ENCODE results near the gene WDFY2. TPM values are rescaled to one million over a fixed set of nuclear protein-coding genes. Genes with fewer than 3 reads are reported as not detected.
"Not testable (repeated sequence)": the region's sequence is repeated elsewhere in the genome, so short reads cannot be mapped to it uniquely, and the experiment has no call there.

Gene WDFY2
- total RNA-seq, 5 donors from 2014 or later (not counting 1 experiment from before 2014, with no cell fraction given), result 18.2 to 28.3 (median 20.0) TPM

DNA sequence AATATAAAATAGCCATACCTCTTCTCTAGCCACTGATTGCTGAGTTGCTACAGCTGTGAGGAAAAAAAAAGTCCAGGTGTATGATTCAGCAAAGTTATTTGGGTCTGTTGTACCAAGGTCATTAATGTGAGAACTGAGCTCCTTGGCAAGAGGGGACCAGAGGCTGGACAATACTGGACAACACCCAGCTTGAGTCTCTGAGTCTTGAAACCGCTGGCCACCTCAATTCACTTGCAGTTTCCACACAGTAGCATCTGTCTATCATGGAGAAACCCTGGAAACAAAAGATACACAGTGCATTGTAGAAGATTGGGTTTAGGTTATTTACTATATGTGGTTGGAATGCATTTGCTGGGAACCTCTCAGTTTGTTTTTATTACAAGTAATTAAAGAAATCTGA is 60.4 kb downstream of the WDFY2 start:
- Histone ChIP-seq H3K27me3 (replicated peaks in 1 of 2; ENCODE audit: control insufficient read depth in 2 of 2, extremely low read depth in 1 of 2, insufficient read depth in 2 of 2, low read length in 1 of 2) (no peaks in the 10 kb centered on the region), H3K36me3 (ENCODE audit: control insufficient read depth in 2 of 2, extremely low read depth in 1 of 2, insufficient read depth in 1 of 2, low read length in 1 of 2) (no peaks in the 10 kb centered on the region), H3K4me3 (ENCODE audit: control insufficient read depth in 1 of 2, extremely low read depth in 1 of 2, low read length in 1 of 2) (no peak overlapping the region), H3K9me3 (no peaks in the 10 kb centered on the region), H3K27ac (ENCODE audit: low read length) (peak overlapping the region; percentile 96), H3K4me1 (ENCODE audit: control insufficient read depth in 1 of 2, extremely low read depth in 1 of 2, insufficient read depth in 2 of 2, low read length in 2 of 2) (peaks cover 30 to 42% of the 10 kb centered on the region in 2 experiments)
- Mint-ChIP-seq H3K4me3 (peak overlapping the region; percentile 10 to 71 (median 45)), H3K27ac (peak overlapping the region; percentile 93), H3K36me3 (peaks cover 3% of the 10 kb centered on the region), H3K9me3 (no peaks in the 10 kb centered on the region), H3K4me1 (peaks cover 42 to 58% (median 53%) of the 10 kb centered on the region in 3 donors), H3K27me3 (no peaks in the 10 kb centered on the region)
- DNase-seq (peak in 1 of 35 experiments; percentile 24), ATAC-seq (replicated peaks in 1 of 4) (peak in 1 of 4 experiments; percentile 32)
- CTCF ChIA-PET, result interaction anchor here (0.6 to 1.4 kb wide), 13 partner anchors 31 to 224 kb away, joined by 3 to 8 read pairs (median 4); partner anchors contain the start of gene INTS6 (in 1 of the 2)
- no CpG with 5 or more reads among the region's 1 CpG for whole genome bisulfite sequencing (ENCODE audit: insufficient coverage)
- POLR2A ChIA-PET, result interaction anchor here (0.5 to 2.5 kb wide), 15 partner anchors 9 to 1852 kb away, joined by 3 to 61 read pairs (median 4); partner anchors contain the start of genes INTS6 (in 2 of the 2) and DHRS12 (in 1 of the 2)

DNA sequence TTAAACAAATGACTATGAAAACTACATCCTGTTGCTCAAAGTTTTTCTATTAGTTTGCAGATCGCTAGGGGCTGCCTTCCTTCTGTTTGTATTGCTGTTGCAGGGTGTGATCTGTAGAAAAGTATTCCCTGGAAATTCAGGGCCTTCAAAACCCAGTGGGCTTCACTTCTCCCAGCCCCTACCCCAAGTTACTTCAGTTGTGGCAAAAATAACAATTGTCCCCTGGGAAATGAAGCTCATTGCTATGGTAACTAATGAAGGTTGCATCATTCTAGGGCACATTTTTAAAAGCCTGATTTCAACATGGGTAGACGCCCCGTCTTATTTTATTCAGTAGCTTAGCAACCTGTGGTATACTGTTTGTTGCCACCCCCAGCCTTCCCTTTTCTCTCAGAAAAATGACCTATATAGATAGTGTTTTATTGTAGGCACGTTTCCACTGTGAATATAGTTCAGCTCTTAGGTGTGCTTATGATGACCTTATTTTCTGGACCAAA is 60.9 kb downstream of the WDFY2 start:
- H3K27me3 Mint-ChIP-seq, result no peaks in the 10 kb centered on the region
- peaks cover 42 to 59% (median 53%) of the 10 kb centered on the region in 3 donors for H3K4me1 Mint-ChIP-seq

DNA sequence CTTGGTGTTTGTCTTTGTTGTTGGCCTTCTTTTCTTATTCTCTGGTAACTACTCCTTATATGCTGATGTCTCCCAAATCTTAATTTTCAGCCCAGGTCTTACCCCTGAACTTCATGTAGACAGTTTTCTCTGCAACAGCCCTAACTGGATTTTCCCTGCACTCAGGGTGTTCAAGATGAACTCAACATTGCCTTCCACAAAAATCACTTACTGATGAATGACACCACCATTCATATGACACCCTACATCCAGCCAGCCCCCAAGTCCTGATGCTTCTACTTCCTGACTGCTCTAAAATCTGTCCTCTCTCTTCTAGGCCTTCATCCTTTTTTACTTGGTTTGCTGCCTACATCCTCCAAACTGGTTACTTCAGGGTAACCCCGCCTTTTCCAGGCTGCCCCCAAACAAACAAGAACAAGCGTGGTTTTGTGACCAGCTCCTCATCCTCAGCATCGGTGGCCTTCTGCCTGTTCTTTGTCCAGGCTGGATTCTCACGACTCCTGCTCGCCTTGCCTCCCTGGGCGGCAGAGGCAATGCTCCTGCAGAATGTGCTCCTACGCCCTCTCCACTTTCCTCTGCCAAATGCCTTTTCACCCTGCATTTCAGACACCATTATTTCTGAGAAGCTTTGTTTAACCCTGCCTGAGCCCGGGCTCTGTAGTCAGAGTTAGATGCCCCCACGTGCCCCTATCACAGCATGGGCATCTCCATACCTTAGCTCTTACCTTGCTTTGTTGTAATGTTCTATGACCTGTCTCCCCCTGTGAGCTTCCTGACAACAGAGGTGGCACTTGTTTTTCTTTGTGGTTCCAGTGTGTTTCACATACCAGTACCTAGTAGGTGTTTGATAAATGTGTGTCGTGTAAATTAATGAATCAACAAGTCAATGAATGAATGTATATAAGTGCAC is 61.8 kb downstream of the WDFY2 start:
- POLR2A ChIA-PET, result interaction anchor here (0.5 to 2.5 kb wide), 17 partner anchors 10 to 193 kb away, joined by 3 to 61 read pairs (median 3); partner anchors contain the start of genes INTS6 (in 2 of the 2) and DHRS12 (in 1 of the 2)
- H3K27ac ChIP-seq (ENCODE audit: low read length), result peak overlapping the region; percentile 96
- DNase-seq, result peak in 5 of 35 experiments; percentile 12 to 37 (median 16)

More for the DNA sequence above, 60.9 kb downstream of the WDFY2 start:
- peak in 30 of 35 experiments; percentile 9 to 73 (median 39) for DNase-seq
- ATAC-seq (replicated peaks in 1 of 4), result peak; percentile 59 to 93 (median 74)
- no peak overlapping the region for H3K4me3 ChIP-seq (ENCODE audit: control insufficient read depth in 1 of 2, extremely low read depth in 1 of 2, low read length in 1 of 2)
- peak overlapping the region; percentile 93 for H3K27ac Mint-ChIP-seq
- POLR2A ChIA-PET, result interaction anchor here (0.5 to 2.5 kb wide), 17 partner anchors 10 to 1852 kb away, joined by 3 to 61 read pairs (median 4); partner anchors contain the start of genes INTS6 (in 2 of the 2) and DHRS12 (in 1 of the 2)
- no peaks in the 10 kb centered on the region for H3K9me3 ChIP-seq
- peaks cover 30 to 42% of the 10 kb centered on the region in 2 experiments for H3K4me1 ChIP-seq (ENCODE audit: control insufficient read depth in 1 of 2, extremely low read depth in 1 of 2, insufficient read depth in 2 of 2, low read length in 2 of 2)
- H3K4me3 Mint-ChIP-seq, result peak overlapping the region; percentile 45 to 71 (median 71)
- H3K9me3 Mint-ChIP-seq, result no peaks in the 10 kb centered on the region
- no peaks in the 10 kb centered on the region for H3K36me3 ChIP-seq (ENCODE audit: control insufficient read depth in 2 of 2, extremely low read depth in 1 of 2, insufficient read depth in 1 of 2, low read length in 1 of 2)
- H3K36me3 Mint-ChIP-seq, result peaks cover 3% of the 10 kb centered on the region
- WGBS (ENCODE audit: insufficient coverage), result no CpG with 5 or more reads among the region's 4 CpGs
- no peaks in the 10 kb centered on the region for H3K27me3 ChIP-seq (replicated peaks in 1 of 2; ENCODE audit: control insufficient read depth in 2 of 2, extremely low read depth in 1 of 2, insufficient read depth in 2 of 2, low read length in 1 of 2)
- H3K27ac ChIP-seq (ENCODE audit: low read length), result peak overlapping the region; percentile 96
- CTCF ChIA-PET, result interaction anchor here (0.6 to 1.4 kb wide), 14 partner anchors 32 to 225 kb away, joined by 3 to 8 read pairs (median 4); partner anchors contain the start of gene INTS6 (in 1 of the 2)

DNA sequence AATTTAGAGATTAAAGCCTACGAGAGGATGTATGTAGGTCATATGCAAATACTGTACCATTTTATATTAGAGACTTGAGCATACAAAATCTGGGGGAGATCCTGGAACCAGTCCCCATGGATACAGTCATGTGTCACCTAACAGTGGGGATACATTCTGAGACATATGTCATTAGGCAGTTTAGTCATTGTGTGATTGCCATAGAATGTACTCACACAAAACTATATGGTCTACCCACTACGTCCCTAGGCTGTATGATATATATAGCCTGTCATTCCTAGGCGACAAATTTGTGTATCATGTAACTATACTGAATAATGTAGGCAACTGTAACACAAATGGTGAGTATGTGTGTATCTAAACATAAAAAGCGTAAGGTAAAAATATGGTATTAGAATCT is 62.8 kb downstream of the WDFY2 start:
- H3K4me1 ChIP-seq (ENCODE audit: control insufficient read depth in 1 of 2, extremely low read depth in 1 of 2, insufficient read depth in 2 of 2, low read length in 2 of 2), result peaks cover 30 to 42% of the 10 kb centered on the region in 2 experiments
- Mint-ChIP-seq H3K9me3 (peaks cover 0 to 4% (median under 1%) of the 10 kb centered on the region in 3 donors), H3K36me3 (peaks cover 12% of the 10 kb centered on the region), H3K4me3 (no peak overlapping the region), H3K27ac (peak overlapping the region in 1 of 2 donors; percentile 93), H3K4me1 (peaks cover 50 to 64% (median 59%) of the 10 kb centered on the region in 3 donors), H3K27me3 (no peaks in the 10 kb centered on the region)
- peak overlapping the region; percentile 96 for H3K27ac ChIP-seq (ENCODE audit: low read length)
- no peaks in the 10 kb centered on the region for H3K36me3 ChIP-seq (ENCODE audit: control insufficient read depth in 2 of 2, extremely low read depth in 1 of 2, insufficient read depth in 1 of 2, low read length in 1 of 2)
- DNase-seq (no peak), ATAC-seq (replicated peaks in 1 of 4) (no peak)
- H3K4me3 ChIP-seq (ENCODE audit: control insufficient read depth in 1 of 2, extremely low read depth in 1 of 2, low read length in 1 of 2), result no peak overlapping the region
- ChIA-PET POLR2A (interaction anchor here (0.6 to 1.2 kb wide), 4 partner anchors 9 to 558 kb away, joined by 3 to 6 read pairs (median 4); no protein-coding TSS in a partner anchor), CTCF (interaction anchor here in 1 of 2 donors (0.6 kb wide), 1 partner anchor 49 kb away, joined by 3 read pairs; no protein-coding TSS in a partner anchor)
- no CpG with 5 or more reads among the region's 4 CpGs for WGBS (ENCODE audit: insufficient coverage)
- no peaks in the 10 kb centered on the region for H3K27me3 ChIP-seq (replicated peaks in 1 of 2; ENCODE audit: control insufficient read depth in 2 of 2, extremely low read depth in 1 of 2, insufficient read depth in 2 of 2, low read length in 1 of 2)
- H3K9me3 ChIP-seq, result no peaks in the 10 kb centered on the region

More for the DNA sequence above, 61.8 kb downstream of the WDFY2 start:
- Histone ChIP-seq H3K36me3 (ENCODE audit: control insufficient read depth in 2 of 2, extremely low read depth in 1 of 2, insufficient read depth in 1 of 2, low read length in 1 of 2) (no peaks in the 10 kb centered on the region), H3K4me1 (ENCODE audit: control insufficient read depth in 1 of 2, extremely low read depth in 1 of 2, insufficient read depth in 2 of 2, low read length in 2 of 2) (peaks cover 30 to 42% of the 10 kb centered on the region in 2 experiments), H3K4me3 (ENCODE audit: control insufficient read depth in 1 of 2, extremely low read depth in 1 of 2, low read length in 1 of 2) (no peak overlapping the region), H3K27me3 (replicated peaks in 1 of 2; ENCODE audit: control insufficient read depth in 2 of 2, extremely low read depth in 1 of 2, insufficient read depth in 2 of 2, low read length in 1 of 2) (no peaks in the 10 kb centered on the region), H3K9me3 (no peaks in the 10 kb centered on the region)
- H3K27me3 Mint-ChIP-seq, result no peaks in the 10 kb centered on the region
- ATAC-seq (replicated peaks in 1 of 4), result peak in 3 of 4 experiments; percentile 46 to 69 (median 67)
- CTCF ChIA-PET, result interaction anchor here in 1 of 2 donors (0.8 to 1.4 kb wide), 10 partner anchors 33 to 193 kb away, joined by 3 to 8 read pairs (median 4); partner anchors contain the start of gene INTS6
- H3K9me3 Mint-ChIP-seq, result no peaks in the 10 kb centered on the region
- H3K4me3 Mint-ChIP-seq, result peak overlapping the region; percentile 38 to 71 (median 71)
- 73% methylated on average over 5 of the region's 10 CpGs for WGBS (ENCODE audit: insufficient coverage)
- peaks cover 5% of the 10 kb centered on the region for H3K36me3 Mint-ChIP-seq
- H3K4me1 Mint-ChIP-seq, result peaks cover 42 to 60% (median 53%) of the 10 kb centered on the region in 3 donors
- peak overlapping the region; percentile 93 for H3K27ac Mint-ChIP-seq

DNA sequence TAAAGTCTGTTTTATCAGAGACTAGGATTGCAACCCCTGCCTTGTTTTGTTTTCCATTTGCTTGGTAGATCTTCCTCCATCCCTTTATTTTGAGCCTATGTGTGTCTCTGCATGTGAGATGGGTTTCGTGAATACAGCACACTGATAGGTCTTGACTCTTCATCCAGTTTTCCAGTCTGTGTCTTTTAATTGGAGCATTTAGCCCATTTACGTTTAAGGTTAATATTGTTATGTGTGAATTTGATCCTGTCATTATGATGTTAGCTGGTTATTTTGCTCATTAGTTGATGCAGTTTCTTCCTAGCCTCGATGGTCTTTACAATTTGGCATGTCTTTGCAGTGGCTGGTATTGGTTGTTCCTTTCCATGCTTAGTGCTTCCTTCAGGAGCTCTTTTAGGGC is 67.9 kb downstream of the WDFY2 start:
- Mint-ChIP-seq H3K4me1 (peaks cover 9 to 39% (median 20%) of the 10 kb centered on the region in 3 donors), H3K9me3 (peaks cover 6 to 20% (median 16%) of the 10 kb centered on the region in 3 donors), H3K36me3 (peaks cover 41% of the 10 kb centered on the region)
- WGBS (ENCODE audit: insufficient coverage), result no CpG with 5 or more reads among the region's 3 CpGs
- H3K4me3 ChIP-seq (ENCODE audit: control insufficient read depth in 1 of 2, extremely low read depth in 1 of 2, low read length in 1 of 2); H3K4me1 ChIP-seq (ENCODE audit: control insufficient read depth in 1 of 2, extremely low read depth in 1 of 2, insufficient read depth in 2 of 2, low read length in 2 of 2); H3K4me3 Mint-ChIP-seq; H3K27ac ChIP-seq (ENCODE audit: low read length); H3K36me3 ChIP-seq (ENCODE audit: control insufficient read depth in 2 of 2, extremely low read depth in 1 of 2, insufficient read depth in 1 of 2, low read length in 1 of 2); H3K9me3 ChIP-seq; ATAC-seq (replicated peaks in 1 of 4); H3K27me3 Mint-ChIP-seq; DNase-seq; H3K27ac Mint-ChIP-seq; CTCF ChIA-PET; POLR2A ChIA-PET; H3K27me3 ChIP-seq (replicated peaks in 1 of 2; ENCODE audit: control insufficient read depth in 2 of 2, extremely low read depth in 1 of 2, insufficient read depth in 2 of 2, low read length in 1 of 2): not testable (repeated sequence)

Data from T-cell (primary cell).